Right atrium auricular region (tissue), 2 donors: Measurements from ENCODE around the gene SURF2. TPM values are rescaled to one million over a fixed set of nuclear protein-coding genes. Genes with fewer than 3 reads are reported as not detected.
A peak's percentile ranks its signal among the peaks of the same experiment; 100 is the strongest.
"Not testable (repeated sequence)": the region's sequence is repeated elsewhere in the genome, so short reads cannot be mapped to it uniquely, and the experiment has no call there.

Source experiments
- DNase-seq: peaks from one replicate; pipeline ENCODE4 v3.0.0-alpha.2; 2019; ENCODE audit warnings: low spot score
- H3K27ac ChIP-seq, 2 donors: fragments of 200-600 bp; sonication (generic); 1 replicate in 1 of 2; 2 replicates in 1 of 2; pipeline ENCODE4 v1.5.1; 2016 to 2019
- H3K27me3 ChIP-seq, 2 donors: fragments of 200-600 bp; sonication (generic); one replicate each; pipeline versions ENCODE4 v1.5.1 to v1.6.0; 2017 to 2019
- H3K36me3 ChIP-seq: fragments of 200-600 bp; sonication (generic); one replicate; pipeline ENCODE4 v1.5.1; 2016
- H3K4me1 ChIP-seq, 2 donors: fragments of 200-600 bp; sonication (generic); one replicate each; pipeline versions ENCODE4 v1.5.1 to v1.6.0; 2017 to 2019
- H3K4me3 ChIP-seq, 2 donors: fragments of 200-600 bp; sonication (generic); 1 replicate in 1 of 2; 2 replicates in 1 of 2; pipeline ENCODE4 v1.5.1; 2017 to 2019; ENCODE audit warnings: mild to moderate bottlenecking in 1 of 2, moderate library complexity in 1 of 2
- H3K9me3 ChIP-seq, 2 donors: fragments of 200-600 bp; sonication (generic); one replicate each; pipeline ENCODE4 v1.5.1; 2019
- total RNA-seq, 2 donors: library from RNA; depleted of rRNA; stranded (reverse); fragments of >200 nt; gene quantifications; one replicate each; pipeline ENCODE4 v1.1.0, GENCODE V29; 2016
- TF ChIP-seq, protein P1 (sequence below), 2 donors: fragments of 200-600 bp; sonication (generic); IDR thresholded peaks; one replicate each; pipeline ENCODE4 v1.5.1; 2019; ENCODE audit warnings: antibody characterized with exemption in 2 of 2

Gene SURF2
- total RNA-seq, 2 donors from 2014 or later = 18.1 to 45.9 TPM

GRCh38 chr9:133390713-133391112, 34.4 kb downstream of the SURF2 start:
- H3K27me3 ChIP-seq = no peaks in the 10 kb centered on the region

DNA sequence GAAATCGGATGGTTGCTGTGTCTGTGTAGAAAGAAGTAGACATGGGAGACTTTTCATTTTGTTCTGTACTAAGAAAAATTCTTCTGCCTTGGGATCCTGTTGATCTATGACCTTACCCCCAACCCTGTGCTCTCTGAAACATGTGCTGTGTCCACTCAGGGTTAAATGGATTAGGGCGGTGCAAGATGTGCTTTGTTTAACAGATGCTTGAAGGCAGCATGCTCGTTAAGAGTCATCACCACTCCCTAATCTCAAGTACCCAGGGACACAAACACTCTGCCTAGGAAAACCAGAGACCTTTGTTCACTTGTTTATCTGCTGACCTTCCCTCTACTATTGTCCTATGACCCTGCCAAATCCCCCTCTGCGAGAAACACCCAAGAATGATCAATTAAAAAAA, 35.1 kb downstream of the SURF2 start:
- H3K4me1 ChIP-seq, H3K4me3 ChIP-seq, H3K36me3 ChIP-seq, H3K27ac ChIP-seq, H3K9me3 ChIP-seq, DNase-seq, H3K27me3 ChIP-seq: not testable (repeated sequence)

More at GRCh38 chr9:133390713-133391112, 34.4 kb downstream of the SURF2 start:
- no peak for DNase-seq
- Histone ChIP-seq H3K36me3 (no peaks in the 10 kb centered on the region), H3K9me3 (no peaks in the 10 kb centered on the region), H3K4me1 (no peaks in the 10 kb centered on the region), H3K4me3 (no peak overlapping the region), H3K27ac (no peak overlapping the region)
- TF ChIP-seq, protein P1, sequence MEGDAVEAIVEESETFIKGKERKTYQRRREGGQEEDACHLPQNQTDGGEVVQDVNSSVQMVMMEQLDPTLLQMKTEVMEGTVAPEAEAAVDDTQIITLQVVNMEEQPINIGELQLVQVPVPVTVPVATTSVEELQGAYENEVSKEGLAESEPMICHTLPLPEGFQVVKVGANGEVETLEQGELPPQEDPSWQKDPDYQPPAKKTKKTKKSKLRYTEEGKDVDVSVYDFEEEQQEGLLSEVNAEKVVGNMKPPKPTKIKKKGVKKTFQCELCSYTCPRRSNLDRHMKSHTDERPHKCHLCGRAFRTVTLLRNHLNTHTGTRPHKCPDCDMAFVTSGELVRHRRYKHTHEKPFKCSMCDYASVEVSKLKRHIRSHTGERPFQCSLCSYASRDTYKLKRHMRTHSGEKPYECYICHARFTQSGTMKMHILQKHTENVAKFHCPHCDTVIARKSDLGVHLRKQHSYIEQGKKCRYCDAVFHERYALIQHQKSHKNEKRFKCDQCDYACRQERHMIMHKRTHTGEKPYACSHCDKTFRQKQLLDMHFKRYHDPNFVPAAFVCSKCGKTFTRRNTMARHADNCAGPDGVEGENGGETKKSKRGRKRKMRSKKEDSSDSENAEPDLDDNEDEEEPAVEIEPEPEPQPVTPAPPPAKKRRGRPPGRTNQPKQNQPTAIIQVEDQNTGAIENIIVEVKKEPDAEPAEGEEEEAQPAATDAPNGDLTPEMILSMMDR (IDR thresholded peaks at IDR 0.05) = no peak

GRCh38 chr9:133392308-133392707, 36.0 kb downstream of the SURF2 start:
- not testable (repeated sequence) for H3K9me3 ChIP-seq, DNase-seq, H3K4me1 ChIP-seq, H3K27ac ChIP-seq, H3K4me3 ChIP-seq, H3K36me3 ChIP-seq, H3K27me3 ChIP-seq

- H3K27ac ChIP-seq = no peak overlapping the region
- H3K36me3 ChIP-seq = no peaks in the 10 kb centered on the region
- H3K4me3 ChIP-seq = no peak overlapping the region
- no peaks in the 10 kb centered on the region for H3K9me3 ChIP-seq
- H3K4me1 ChIP-seq = no peaks in the 10 kb centered on the region
- TF ChIP-seq, protein P1 (IDR thresholded peaks at IDR 0.05) = no peak
- no peak for DNase-seq
- no peaks in the 10 kb centered on the region for H3K27me3 ChIP-seq
These were observed 37.0 kb downstream of the SURF2 start for GRCh38 chr9:133393399-133393798.

GRCh38 chr9:133394687-133395271, 38.4 kb downstream of the SURF2 start:
- no peaks in the 10 kb centered on the region for H3K36me3 ChIP-seq
- no peak for DNase-seq
- no peak overlapping the region for H3K4me3 ChIP-seq
- H3K4me1 ChIP-seq = no peaks in the 10 kb centered on the region
- no peaks in the 10 kb centered on the region for H3K27me3 ChIP-seq
- H3K9me3 ChIP-seq = no peaks in the 10 kb centered on the region
- TF ChIP-seq, protein P1 (IDR thresholded peaks at IDR 0.05) = no peak
- H3K27ac ChIP-seq = no peak overlapping the region

DNA sequence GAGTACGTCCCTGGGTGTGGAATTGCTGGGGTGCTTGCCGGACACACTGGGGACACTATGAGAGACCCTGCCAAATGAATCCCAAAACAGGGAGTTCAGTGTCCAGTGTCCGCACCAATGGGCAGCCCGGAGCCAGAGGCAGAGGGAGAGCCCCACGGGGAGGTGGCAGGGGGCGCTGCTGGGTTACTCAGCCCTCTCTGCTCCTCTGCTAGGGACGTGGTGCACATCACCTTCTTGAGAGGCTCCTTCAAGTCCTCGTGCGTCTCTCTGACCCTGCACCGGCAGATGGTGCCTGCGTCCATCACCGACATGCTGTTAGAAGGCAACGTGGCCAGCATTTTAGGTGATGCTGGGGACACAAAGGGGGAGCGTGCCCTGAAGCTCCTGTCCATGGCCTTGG, 40.6 kb downstream of the SURF2 start:
- Histone ChIP-seq H3K9me3 (no peaks in the 10 kb centered on the region), H3K4me1 (no peaks in the 10 kb centered on the region), H3K36me3 (no peaks in the 10 kb centered on the region), H3K27me3 (no peaks in the 10 kb centered on the region), H3K4me3 (no peak overlapping the region), H3K27ac (no peak overlapping the region)
- DNase-seq = no peak
- TF ChIP-seq, protein P1 (IDR thresholded peaks at IDR 0.05) = peak in 1 of 2 donors; percentile 18

DNA sequence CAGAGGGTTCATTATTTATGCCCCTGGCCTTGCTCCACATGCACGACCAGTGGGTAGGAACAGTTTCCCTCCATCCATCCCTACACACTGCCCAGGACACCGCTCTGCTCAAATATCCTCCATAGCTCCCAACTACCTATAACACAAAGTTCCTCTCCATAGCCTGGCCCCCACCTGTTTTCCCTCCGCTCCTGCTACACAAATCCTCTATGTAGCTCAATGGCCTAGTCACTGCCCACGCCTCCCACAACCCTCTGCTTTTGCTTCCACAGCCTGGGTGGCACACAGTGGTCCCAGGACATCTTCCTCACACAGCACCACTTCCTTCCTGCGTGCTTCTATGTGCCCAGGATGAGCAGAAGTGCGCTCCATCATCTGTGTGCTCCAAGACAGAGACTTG, 41.0 kb downstream of the SURF2 start:
- DNase-seq = no peak

More for the DNA sequence above, 41.0 kb downstream of the SURF2 start:
- Histone ChIP-seq H3K4me1 (no peaks in the 10 kb centered on the region), H3K36me3 (no peaks in the 10 kb centered on the region), H3K27me3 (no peaks in the 10 kb centered on the region), H3K9me3 (no peaks in the 10 kb centered on the region), H3K4me3 (no peak overlapping the region), H3K27ac (no peak overlapping the region)
- TF ChIP-seq, protein P1 (IDR thresholded peaks at IDR 0.05) = no peak
